Testis (tissue), 3 donors: ENCODE data around the gene GLO1. TPM values are rescaled to one million over a fixed set of nuclear protein-coding genes. Genes with fewer than 3 reads are reported as not detected.

ENCODE experiments used
- DNase-seq: peaks from one replicate; pipeline ENCODE4 v3.0.0-alpha.2; 2019
- H3K27ac ChIP-seq, 2 donors: fragments of 200-600 bp; sonication (generic); one replicate each; pipeline ENCODE4 v1.5.1; 2019
- H3K27me3 ChIP-seq: fragments of 200-600 bp; sonication (generic); one replicate; pipeline ENCODE4 v1.5.1; 2019
- H3K36me3 ChIP-seq: fragments of 200-600 bp; sonication (generic); one replicate; pipeline ENCODE4 v1.5.1; 2017; ENCODE audit warnings: low read depth; ENCODE audit errors: missing control alignments
- H3K4me1 ChIP-seq: fragments of 200-600 bp; sonication (generic); one replicate; pipeline ENCODE4 v1.5.1; 2019
- H3K4me3 ChIP-seq, 2 donors: fragments of 200-600 bp; sonication (generic); one replicate each; pipeline ENCODE4 v1.5.1; 2017 to 2019
- H3K9me3 ChIP-seq: fragments of 200-600 bp; sonication (generic); one replicate; pipeline ENCODE4 v1.5.1; 2017
- CTCF ChIP-seq, 3 experiments: fragments of 450-650 bp in 2 of 3; fragments of 200-600 bp in 1 of 3; sonication (generic) in 1 of 3; IDR thresholded peaks; one replicate each; pipeline ENCODE4 v1.5.1; 2016 to 2019; ENCODE audit warnings: antibody characterized with exemption in 3 of 3, mild to moderate bottlenecking in 2 of 3, moderate library complexity in 1 of 3
- POLR2A ChIP-seq: fragments of 450-650 bp; IDR thresholded peaks from one replicate; pipeline ENCODE4 v1.6.1; 2017; ENCODE audit warnings: antibody characterized with exemption, mild to moderate bottlenecking, moderate library complexity
- WGBS, 2 donors: methylation state at CpG; one replicate each; pipeline ENCODE4 v1.1.5; 2018; 5-methylcytosine and 5-hydroxymethylcytosine counted together
- intact Hi-C: fragments of 100-400 bp; cut with DNase I; formaldehyde crosslinking; loops from one replicate; pipeline ENCODE4 v1.15.1; 2023; ENCODE audit warnings: low total_unique reads
- polyA plus RNA-seq: library from polyadenylated mRNA; stranded (reverse); fragments of 350-450 nt; fragmentation: Illumina TruSeq; extraction: RNeasy Lipid Tissue Mini Kit (QIAGEN cat#74804); gene quantifications from one replicate; pipeline ENCODE4 v1.2.3, GENCODE V29; 2014; ENCODE audit warnings: low read depth, low replicate concordance; ENCODE audit not compliant: insufficient read depth
- total RNA-seq, 2 donors: library from RNA; depleted of rRNA; stranded (reverse); fragments of >200 nt; gene quantifications; one replicate each; pipeline ENCODE4 v1.2.3, GENCODE V29; 2016

Gene GLO1
- total and polyA plus RNA-seq, 3 donors from 2014 or later: 51.0 to 78.6 (median 54.3) TPM

DNA sequence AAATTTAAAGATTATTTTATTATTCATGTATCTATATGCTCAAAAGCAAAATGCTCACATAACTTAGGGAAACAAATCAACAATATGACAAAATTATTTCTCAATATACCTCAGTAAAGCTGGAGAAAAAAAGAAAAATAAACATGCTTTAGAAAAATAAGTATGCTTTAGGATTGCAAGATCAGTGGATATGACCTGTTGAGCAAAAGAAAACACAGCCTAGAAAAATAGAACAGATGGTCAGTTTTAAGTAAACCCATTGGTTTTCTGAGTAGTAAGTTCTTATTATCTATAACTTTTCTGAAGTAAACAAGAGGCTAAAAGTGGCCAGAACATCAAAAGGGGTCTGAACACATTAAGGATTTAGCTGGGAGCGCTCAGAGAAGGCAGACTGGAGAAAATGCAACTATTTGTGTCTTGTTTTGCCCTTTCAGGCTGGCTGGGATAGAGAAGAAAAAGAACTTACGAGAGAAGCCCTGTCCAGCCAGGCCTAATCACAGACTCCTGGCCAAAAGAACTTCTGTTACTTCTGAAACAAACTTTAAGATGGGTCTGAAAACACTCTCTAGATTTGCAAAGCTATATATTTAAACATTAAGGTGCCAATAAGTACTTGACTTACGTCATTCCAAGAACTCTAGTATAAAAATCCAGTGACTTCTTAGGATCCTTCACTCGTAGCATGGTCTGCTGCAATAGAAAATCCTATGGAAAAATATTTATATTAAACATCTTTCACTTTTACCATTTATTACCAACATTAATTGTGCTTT is 16.5 kb downstream of the GLO1 start:
- H3K27me3 ChIP-seq: no peaks in the 10 kb centered on the region
- H3K4me3 ChIP-seq: no peak overlapping the region
- no peaks in the 10 kb centered on the region for H3K36me3 ChIP-seq
- intact Hi-C loops: no loop called here
- DNase-seq: no peak
- WGBS, 2 donors: 49 to 59% methylated on average over 4 of the region's 4 CpGs
- H3K4me1 ChIP-seq: peaks cover 17% of the 10 kb centered on the region
- no peak overlapping the region for H3K27ac ChIP-seq
- TF ChIP-seq CTCF (IDR thresholded peaks at IDR 0.05): no peak
- TF ChIP-seq POLR2A: no peak
- H3K9me3 ChIP-seq: no peaks in the 10 kb centered on the region

GRCh38 chr6:38684904-38685303 is 18.0 kb downstream of the GLO1 start:
- H3K27ac ChIP-seq: no peak overlapping the region
- no peak overlapping the region for H3K4me3 ChIP-seq
- 81 to 94% methylated on average over 3 of the region's 3 CpGs for WGBS, 2 donors
- no peaks in the 10 kb centered on the region for H3K27me3 ChIP-seq
- intact Hi-C loops: no loop called here
- DNase-seq: no peak
- TF ChIP-seq CTCF (IDR thresholded peaks at IDR 0.05) (no peak), POLR2A (no peak)
- no peaks in the 10 kb centered on the region for H3K36me3 ChIP-seq
- peaks cover 17% of the 10 kb centered on the region for H3K4me1 ChIP-seq
- no peaks in the 10 kb centered on the region for H3K9me3 ChIP-seq

GRCh38 chr6:38684237-38684636 is 18.7 kb downstream of the GLO1 start:
- TF ChIP-seq POLR2A (no peak), CTCF (IDR thresholded peaks at IDR 0.05) (no peak)
- 93% methylated on average over 1 of the region's 1 CpG for WGBS, 2 donors
- no peak for DNase-seq
- H3K9me3 ChIP-seq: no peaks in the 10 kb centered on the region
- no peaks in the 10 kb centered on the region for H3K36me3 ChIP-seq
- no peak overlapping the region for H3K4me3 ChIP-seq
- no peaks in the 10 kb centered on the region for H3K27me3 ChIP-seq
- intact Hi-C loops: no loop called here
- no peak overlapping the region for H3K27ac ChIP-seq
- H3K4me1 ChIP-seq: peaks cover 17% of the 10 kb centered on the region

DNA sequence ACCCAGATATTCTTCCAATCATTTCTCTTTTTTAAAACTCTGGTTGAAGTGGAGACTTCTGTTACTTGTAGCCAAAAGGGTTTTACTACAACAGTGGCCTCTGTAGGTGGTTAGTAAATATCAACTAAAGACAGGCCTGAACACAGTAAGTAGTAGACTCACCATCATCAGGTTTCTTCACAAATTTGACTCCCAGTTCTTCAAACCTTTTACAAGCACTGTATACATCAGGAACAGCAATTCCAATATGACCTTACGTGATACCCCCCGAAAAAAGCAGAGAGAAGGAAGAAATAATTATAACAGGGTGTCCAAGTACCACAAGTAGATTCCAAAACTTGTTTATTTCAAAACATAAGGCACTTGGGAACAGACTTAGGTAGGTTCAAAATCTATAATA is 21.1 kb downstream of the GLO1 start:
- Histone ChIP-seq H3K27ac (no peak overlapping the region), H3K9me3 (no peaks in the 10 kb centered on the region), H3K4me3 (no peak overlapping the region), H3K36me3 (no peaks in the 10 kb centered on the region), H3K4me1 (peaks cover 23% of the 10 kb centered on the region), H3K27me3 (no peaks in the 10 kb centered on the region)
- TF ChIP-seq CTCF (IDR thresholded peaks at IDR 0.05) (no peak), POLR2A (no peak)
- intact Hi-C loops: no loop called here
- no peak for DNase-seq
- WGBS, 2 donors: 95 to 98% methylated on average over 2 of the region's 2 CpGs

GRCh38 chr6:38679668-38680067 is 23.3 kb downstream of the GLO1 start:
- Histone ChIP-seq H3K4me3 (no peak overlapping the region), H3K27ac (no peak overlapping the region), H3K9me3 (no peaks in the 10 kb centered on the region), H3K36me3 (no peaks in the 10 kb centered on the region), H3K4me1 (peaks cover 20% of the 10 kb centered on the region), H3K27me3 (no peaks in the 10 kb centered on the region)
- no peak for DNase-seq
- intact Hi-C loops: no loop called here
- no peak for TF ChIP-seq CTCF (IDR thresholded peaks at IDR 0.05)
- TF ChIP-seq POLR2A: no peak
- 91 to 95% methylated on average over 1 of the region's 1 CpG for WGBS, 2 donors
